Left lung (tissue), 10 donors: ENCODE measurements around the gene OR4K1. TPM values are rescaled to one million over a fixed set of nuclear protein-coding genes. Genes with fewer than 3 reads are reported as not detected.
A peak's percentile ranks its signal among the peaks of the same experiment; 100 is the strongest.

Source experiments
- ATAC-seq: fragments of 200-7000 bp; cut with Tn5 transposase; one replicate; pipeline ENCODE4 v1.9.1; 2020; ENCODE audit warnings: moderate library complexity
- DNase-seq, 4 donors: peaks; one replicate each; pipeline ENCODE4 v3.0.0-alpha.2; 2013 to 2020
- H3K27ac ChIP-seq, 2 donors: fragments of 200-600 bp; sonication (generic) in 1 of 2; one replicate each; pipeline versions ENCODE4 v1.5.0 to v1.8.0; 2020 to 2021
- H3K27me3 ChIP-seq, 2 donors: fragments of 200-600 bp; sonication (generic) in 1 of 2; one replicate each; pipeline versions ENCODE4 v1.5.0 to v1.8.0; 2020 to 2021
- H3K36me3 ChIP-seq, 2 donors: fragments of 200-600 bp; sonication (generic) in 1 of 2; one replicate each; pipeline versions ENCODE4 v1.5.0 to v1.8.0; 2020 to 2021
- H3K4me1 ChIP-seq, 2 donors: fragments of 200-600 bp; one replicate each; pipeline ENCODE4 v1.8.0; 2021
- H3K4me3 ChIP-seq, 2 donors: fragments of 200-600 bp; sonication (generic) in 1 of 2; one replicate each; pipeline versions ENCODE4 v1.5.0 to v1.8.0; 2020 to 2021; ENCODE audit warnings: mild to moderate bottlenecking in 1 of 2
- H3K9me3 ChIP-seq, 2 donors: fragments of 200-600 bp; sonication (generic) in 1 of 2; one replicate each; pipeline versions ENCODE4 v1.5.0 to v1.8.0; 2020 to 2021
- CTCF ChIP-seq, 2 donors: fragments of 200-600 bp; sonication (generic) in 1 of 2; IDR thresholded peaks; one replicate each; pipeline versions ENCODE4 v1.5.0 to v1.8.0; 2021; ENCODE audit warnings: antibody characterized with exemption in 2 of 2
- intact Hi-C, 2 donors: fragments of 100-400 bp; cut with DNase I; formaldehyde crosslinking; loops; one replicate each; pipeline versions ENCODE4 v1.11.2 to v1.14.2; 2022
- polyA plus RNA-seq, 6 donors: library from polyadenylated mRNA; unstranded; fragments of 120-200 nt; gene quantifications; one replicate each; pipeline ENCODE4 v1.2.1, GENCODE V29; 2013; ENCODE audit not compliant: insufficient read length in 6 of 6
- total RNA-seq, 2 donors: library from RNA; stranded (reverse); fragmentation: NEBNext Ultra II Directional; extraction: Animal tissue kit (Norgen Biotek cat#: 25700); gene quantifications; one replicate each; pipeline ENCODE4 v1.2.1, GENCODE V29; 2021
- donor health status: DM: no; HTN: yes; CAD: no.
- donor health status: DM: no; HTN: no; CAD: no.

Gene OR4K1
- total and polyA plus RNA-seq, 8 donors, result not detected

- Histone ChIP-seq H3K9me3 (peaks cover 0 to 11% of the 10 kb centered on the region in 2 donors), H3K27me3 (no peaks in the 10 kb centered on the region), H3K36me3 (no peaks in the 10 kb centered on the region), H3K27ac (no peak overlapping the region), H3K4me1 (no peaks in the 10 kb centered on the region), H3K4me3 (no peak overlapping the region)
- DNase-seq (peak in 1 of 4 donors; percentile 25), ATAC-seq (no peak)
- intact Hi-C loops, result no loop called here
- TF ChIP-seq CTCF (IDR thresholded peaks at IDR 0.05), result no peak
Measured at GRCh38 chr14:19911114-19911513, 19.6 kb upstream of the OR4K1 start.

GRCh38 chr14:19917243-19917642 is 13.5 kb upstream of the OR4K1 start:
- no peak for ATAC-seq
- Histone ChIP-seq H3K27ac (no peak overlapping the region), H3K27me3 (no peaks in the 10 kb centered on the region), H3K36me3 (no peaks in the 10 kb centered on the region), H3K9me3 (no peaks in the 10 kb centered on the region), H3K4me3 (no peak overlapping the region), H3K4me1 (no peaks in the 10 kb centered on the region)
- intact Hi-C loops, result no loop called here
- DNase-seq, result no peak
- no peak for TF ChIP-seq CTCF (IDR thresholded peaks at IDR 0.05)

GRCh38 chr14:19917955-19918518 is 12.7 kb upstream of the OR4K1 start:
- H3K4me3 ChIP-seq, result no peak overlapping the region

GRCh38 chr14:19918553-19919264 is 12.0 kb upstream of the OR4K1 start:
- DNase-seq, result no peak
- Histone ChIP-seq H3K9me3 (no peaks in the 10 kb centered on the region), H3K4me3 (no peak overlapping the region), H3K27me3 (no peaks in the 10 kb centered on the region), H3K27ac (no peak overlapping the region), H3K36me3 (no peaks in the 10 kb centered on the region), H3K4me1 (no peaks in the 10 kb centered on the region)
- TF ChIP-seq CTCF (IDR thresholded peaks at IDR 0.05), result no peak
- intact Hi-C loops, result no loop called here
- no peak for ATAC-seq

More at GRCh38 chr14:19917955-19918518, 12.7 kb upstream of the OR4K1 start:
- H3K27ac ChIP-seq, result no peak overlapping the region
- peak; percentile 29 for ATAC-seq
- DNase-seq, result no peak
- no peaks in the 10 kb centered on the region for H3K4me1 ChIP-seq
- no peaks in the 10 kb centered on the region for H3K36me3 ChIP-seq
- H3K9me3 ChIP-seq, result no peaks in the 10 kb centered on the region
- intact Hi-C loops, result no loop called here
- no peak for TF ChIP-seq CTCF (IDR thresholded peaks at IDR 0.05)
- no peaks in the 10 kb centered on the region for H3K27me3 ChIP-seq

- DNase-seq, result no peak
- intact Hi-C loops, result no loop called here
Measured at GRCh38 chr14:19920021-19920657, 10.6 kb upstream of the OR4K1 start, which contains the start of gene OR4K5. OR4K5 (plus strand) TSS chr14:19920607; CDS start chr14:19920607, 0 bp downstream.

More at GRCh38 chr14:19920021-19920657, 10.6 kb upstream of the OR4K1 start, which contains the start of gene OR4K5:
- Histone ChIP-seq H3K4me3 (no peak within 1 kb of the TSS), H3K27me3 (no peaks in the 10 kb centered on the region), H3K4me1 (no peaks in the 10 kb centered on the region), H3K36me3 (no peaks in the 10 kb centered on the region), H3K9me3 (no peaks in the 10 kb centered on the region), H3K27ac (no peak within 1 kb of the TSS)
- no peak for ATAC-seq
- TF ChIP-seq CTCF (IDR thresholded peaks at IDR 0.05), result no peak
